ENCODE measurements around the gene LZTS2.

Gene LZTS2

GRCh38 chr10:101007099-101007711, 7.6 kb downstream of the LZTS2 start:
- TF ChIP-seq CTCF (IDR thresholded peaks at IDR 0.05; ENCODE audit: control insufficient read depth, insufficient read depth, low read depth, low read length, missing control alignments) = no peak
- no peak for DNase-seq (ENCODE audit: low read depth)
- no peak overlapping the region for H3K4me3 ChIP-seq (ENCODE audit: control insufficient read depth, low read depth, low read length)

GRCh38 chr10:101007915-101008822, 8.6 kb downstream of the LZTS2 start:
- no peak for DNase-seq (ENCODE audit: low read depth)
- TF ChIP-seq CTCF (IDR thresholded peaks at IDR 0.05; ENCODE audit: control insufficient read depth, insufficient read depth, low read depth, low read length, missing control alignments) = no peak
- no peak overlapping the region for H3K4me3 ChIP-seq (ENCODE audit: control insufficient read depth, low read depth, low read length)

- no peak for TF ChIP-seq CTCF (IDR thresholded peaks at IDR 0.05; ENCODE audit: control insufficient read depth, insufficient read depth, low read depth, low read length, missing control alignments)
- DNase-seq (ENCODE audit: low read depth) = no peak
- H3K4me3 ChIP-seq (ENCODE audit: control insufficient read depth, low read depth, low read length) = no peak overlapping the region
Observed at GRCh38 chr10:101008823-101009423, 9.3 kb downstream of the LZTS2 start.

GRCh38 chr10:101010329-101010728, 10.7 kb downstream of the LZTS2 start:
- TF ChIP-seq CTCF (IDR thresholded peaks at IDR 0.05; ENCODE audit: control insufficient read depth, insufficient read depth, low read depth, low read length, missing control alignments) = no peak
- no peak for DNase-seq (ENCODE audit: low read depth)
- no peak overlapping the region for H3K4me3 ChIP-seq (ENCODE audit: control insufficient read depth, low read depth, low read length)

- DNase-seq (ENCODE audit: low read depth) = no peak
- H3K4me3 ChIP-seq (ENCODE audit: control insufficient read depth, low read depth, low read length) = no peak overlapping the region
- TF ChIP-seq CTCF (IDR thresholded peaks at IDR 0.05; ENCODE audit: control insufficient read depth, insufficient read depth, low read depth, low read length, missing control alignments) = peak; percentile 43
Observed at GRCh38 chr10:101011517-101012423, 12.2 kb downstream of the LZTS2 start.

All from AG09309 (cell line).